OCI-LY7 (cell line): Measurements from ENCODE around the gene EFHD2. TPM values are rescaled to one million over a fixed set of nuclear protein-coding genes. Genes with fewer than 3 reads are reported as not detected.

Experiments
- BruUV-seq: library from RNA; stranded (reverse); fragments of 400-500 nt; replicated peaks from 2 replicates; lab custom pipeline; 2021; lab: Mats Ljungman, UMichigan
- CTCF ChIA-PET: fragments of 300-600 bp; sonication (Branson Sonifier 250); formaldehyde crosslinking; loops from one replicate; lab custom pipeline; 2022; ENCODE audit warnings: antibody characterized with exemption; ENCODE audit not compliant: unreplicated experiment; lab: Charles Lee
- POLR2A ChIA-PET: fragments of 300-600 bp; sonication (Branson Sonifier 250); formaldehyde crosslinking; loops from one replicate; lab custom pipeline; 2022; ENCODE audit warnings: antibody characterized with exemption; lab: Charles Lee
- DNase-seq: peaks from one replicate; pipeline ENCODE4 v3.0.0-alpha.2; 2015; ENCODE audit warnings: low spot score
- H2AFZ ChIP-seq: fragments of 200-600 bp; sonication (generic), shearing (Covaris generic); 2 replicates; pipeline ENCODE4 v1.6.1; 2014; ENCODE audit warnings: mild to moderate bottlenecking, antibody characterized with exemption, low read length, moderate library complexity
- H3K27ac ChIP-seq: fragments of 200-600 bp; sonication (generic); 2 replicates; pipeline ENCODE4 v1.5.1; 2014; ENCODE audit warnings: mixed run types, low read depth, mild to moderate bottlenecking, moderate library complexity, low read length, inconsistent platforms; ENCODE audit not compliant: poor library complexity, severe bottlenecking
- H3K36me3 ChIP-seq: fragments of 200-600 bp; sonication (generic); 2 replicates; pipeline ENCODE4 v1.6.1; 2014; ENCODE audit warnings: mild to moderate bottlenecking, antibody characterized with exemption, low read length, moderate library complexity, mixed read lengths; ENCODE audit not compliant: insufficient read depth
- H3K4me1 ChIP-seq: fragments of 200-600 bp; sonication (generic); 2 replicates; pipeline ENCODE4 v1.5.1; 2014; ENCODE audit warnings: mild to moderate bottlenecking, low read length; ENCODE audit not compliant: insufficient read depth, poor library complexity, severe bottlenecking
- H3K4me2 ChIP-seq: fragments of 200-600 bp; sonication (generic); 2 replicates; pipeline ENCODE4 v1.6.1; 2014; ENCODE audit warnings: mild to moderate bottlenecking, low read length
- H3K4me3 ChIP-seq: fragments of 200-600 bp; sonication (generic); 2 replicates; pipeline ENCODE4 v1.5.1; 2014; ENCODE audit warnings: mild to moderate bottlenecking, low read depth, low read length; ENCODE audit not compliant: poor library complexity, severe bottlenecking
- H3K79me2 ChIP-seq: fragments of 200-600 bp; sonication (generic); 2 replicates; pipeline ENCODE4 v1.6.1; 2016; ENCODE audit warnings: low read depth, mild to moderate bottlenecking, low read length, moderate library complexity, mixed read lengths; ENCODE audit not compliant: insufficient read depth
- H3K9me2 ChIP-seq: fragments of 200-600 bp; sonication (generic); 2 replicates; pipeline ENCODE4 v1.6.1; 2016; ENCODE audit warnings: mild to moderate bottlenecking, low read length, mixed read lengths; ENCODE audit not compliant: insufficient read depth
- H3K9me3 ChIP-seq: fragments of 200-600 bp; sonication (generic); 2 replicates; pipeline ENCODE4 v1.6.1; 2014; ENCODE audit warnings: mild to moderate bottlenecking, mixed run types, low read length, mixed read lengths
- H4K20me1 ChIP-seq: fragments of 200-600 bp; sonication (generic); 2 replicates; pipeline ENCODE4 v1.6.1; 2014; ENCODE audit warnings: mild to moderate bottlenecking, antibody characterized with exemption, low read length, moderate library complexity, mixed read lengths; ENCODE audit not compliant: insufficient read depth
- CTCF ChIP-seq: fragments of 200-600 bp; sonication (generic); conservative IDR thresholded peaks from 2 replicates; pipeline ENCODE4 v1.5.1; 2014; ENCODE audit warnings: mild to moderate bottlenecking, antibody characterized with exemption, low read length, moderate library complexity, mixed read lengths
- EZH2phosphoT487 ChIP-seq: fragments of 200-600 bp; sonication (generic); IDR thresholded peaks from 2 replicates; pipeline ENCODE4 v1.6.1; 2018; ENCODE audit warnings: low read depth, borderline replicate concordance, mild to moderate bottlenecking, mixed run types, antibody characterized with exemption, low read length, moderate library complexity, mixed read lengths
- intact Hi-C: fragments of 100-400 bp; cut with micrococcal nuclease; formaldehyde crosslinking; loops from one replicate; pipeline ENCODE4 v1.10.0; 2022; ENCODE audit not compliant: unreplicated experiment
- total RNA-seq, 2 experiments: library from RNA; depleted of rRNA in 1 of 2; stranded (reverse); fragments of >200 nt in 1 of 2; shearing (Covaris generic) in 1 of 2; gene quantifications; 2 replicates each; pipeline ENCODE4 v1.2.3, GENCODE V29; 2014 to 2022

EFHD2 gene
- total RNA-seq, 2 experiments from 2014 or later: 27.3 to 42.0 TPM

GRCh38 chr1:15452866-15453571 lies 43.3 kb downstream of the EFHD2 start:
- DNase-seq: no peak
- H3K36me3 ChIP-seq: no peaks in the 10 kb centered on the region
- H3K4me2 ChIP-seq: no peak overlapping the region
- H2AFZ ChIP-seq: no peak overlapping the region
- intact Hi-C loops: no loop called here
- TF ChIP-seq CTCF (no peak), EZH2phosphoT487 (no peak)
- ChIA-PET POLR2A (no interaction called here), CTCF (no interaction called here)
- H3K9me3 ChIP-seq: no peaks in the 10 kb centered on the region
- H4K20me1 ChIP-seq: no peaks in the 10 kb centered on the region
- H3K4me3 ChIP-seq: no peak overlapping the region
- no peaks in the 10 kb centered on the region for H3K79me2 ChIP-seq
- H3K9me2 ChIP-seq: no peaks in the 10 kb centered on the region
- BruUV-seq: no TSS peak
- no peak overlapping the region for H3K27ac ChIP-seq
- no peaks in the 10 kb centered on the region for H3K4me1 ChIP-seq

DNA sequence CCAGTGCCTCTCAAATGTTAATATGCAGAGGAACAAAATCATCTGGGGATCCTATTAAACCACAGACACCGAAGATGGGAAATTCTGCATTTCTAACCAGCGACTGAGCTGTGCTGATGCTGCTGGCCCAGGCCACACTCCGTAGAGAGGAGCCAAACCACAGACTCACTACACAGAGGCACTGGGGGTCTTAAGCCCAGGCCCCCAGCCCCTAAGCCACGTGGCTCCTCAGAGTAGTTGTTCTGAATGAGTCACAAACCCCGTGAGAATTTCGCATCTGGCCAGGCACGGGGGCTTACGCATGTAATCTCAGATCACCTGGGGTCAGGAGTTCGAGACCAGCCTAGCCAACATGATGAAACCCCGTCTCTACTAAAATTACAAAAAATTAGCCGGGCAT lies 44.0 kb downstream of the EFHD2 start:
- Histone ChIP-seq H3K4me2 (no peak overlapping the region), H3K36me3 (no peaks in the 10 kb centered on the region), H3K9me3 (no peaks in the 10 kb centered on the region), H3K4me3 (no peak overlapping the region), H4K20me1 (no peaks in the 10 kb centered on the region), H3K79me2 (no peaks in the 10 kb centered on the region), H3K4me1 (no peaks in the 10 kb centered on the region), H3K9me2 (no peaks in the 10 kb centered on the region), H3K27ac (no peak overlapping the region), H2AFZ (no peak overlapping the region)
- BruUV-seq: no TSS peak
- no peak for TF ChIP-seq EZH2phosphoT487
- no peak for TF ChIP-seq CTCF
- intact Hi-C loops: no loop called here
- ChIA-PET POLR2A (no interaction called here), CTCF (no interaction called here)
- DNase-seq: no peak

DNA sequence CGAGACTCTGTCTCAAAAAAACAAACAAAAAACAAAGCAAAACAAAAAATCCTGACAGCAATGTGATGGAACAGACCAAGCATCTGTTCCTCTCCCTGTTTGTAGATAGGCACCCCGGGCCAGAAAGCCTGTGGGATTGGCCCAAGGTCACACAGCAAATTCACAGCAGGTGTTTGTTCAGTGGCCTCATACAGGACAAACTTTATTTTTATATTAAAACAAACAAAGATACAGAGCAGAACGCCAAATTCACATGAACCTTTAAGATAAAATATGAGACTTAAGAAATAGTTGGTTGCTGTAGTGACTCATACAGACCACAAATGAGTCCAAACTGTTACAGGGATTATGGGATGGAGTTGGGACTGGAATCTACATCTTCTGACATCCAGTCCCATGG lies 44.6 kb downstream of the EFHD2 start:
- Histone ChIP-seq H3K27ac (no peak overlapping the region), H3K36me3 (no peaks in the 10 kb centered on the region), H3K4me3 (no peak overlapping the region), H2AFZ (no peak overlapping the region), H3K4me1 (no peaks in the 10 kb centered on the region), H3K9me3 (no peaks in the 10 kb centered on the region), H4K20me1 (no peaks in the 10 kb centered on the region), H3K79me2 (no peaks in the 10 kb centered on the region), H3K9me2 (no peaks in the 10 kb centered on the region), H3K4me2 (no peak overlapping the region)
- DNase-seq: no peak
- POLR2A ChIA-PET: no interaction called here
- TF ChIP-seq CTCF (no peak), EZH2phosphoT487 (no peak)
- CTCF ChIA-PET: no interaction called here
- BruUV-seq: no TSS peak
- intact Hi-C loops: no loop called here
